HepG2 (cell line): ENCODE data around the gene OR2A25. TPM values are rescaled to one million over a fixed set of nuclear protein-coding genes. Genes with fewer than 3 reads are reported as not detected.

Experiments used
- ATAC-seq: fragments of 200-7000 bp; cut with Tn5 transposase; 3 replicates; pipeline ENCODE4 v1.9.1; 2020; ENCODE audit warnings: mild to moderate bottlenecking, moderate library complexity
- BruUV-seq: library from RNA; stranded (reverse); fragments of 400-500 nt; replicated peaks from 2 replicates; lab custom pipeline; 2021; lab: Mats Ljungman, UMichigan
- CTCF ChIA-PET: fragments of 300-600 bp; formaldehyde crosslinking; extraction: SDS; loops from one replicate; lab custom pipeline; 2021; ENCODE audit warnings: low total read pairs, inconsistent platforms, low intra/inter-chr PET ratio; lab: Yijun Ruan, JAX
- POLR2A ChIA-PET: fragments of 350-600 bp; sonication (Branson Sonifier 250); formaldehyde crosslinking; loops from one replicate; lab custom pipeline; 2020; ENCODE audit warnings: antibody characterized with exemption, inconsistent platforms; lab: Yijun Ruan, JAX
- DNase-seq: peaks from one replicate; pipeline ENCODE4 v3.0.0-alpha.2; 2015; ENCODE audit warnings: low spot score
- FAIRE-seq: peaks from 3 replicates; lab custom pipeline; 2011; peaks lifted over from hg19 to GRCh38; lab: Jason Lieb, UNC
- H2AFZ ChIP-seq: one replicate; pipeline ENCODE4 v1.6.1; 2011; ENCODE audit warnings: low read length, inconsistent platforms
- H3K27ac ChIP-seq: fragments of 300-600 bp; 3 replicates; pipeline ENCODE4 v1.8.0; 2011; ENCODE audit warnings: mixed run types, mild to moderate bottlenecking, mixed read lengths, low read length, inconsistent platforms; ENCODE audit not compliant: insufficient read depth; ENCODE audit errors: extremely low read length
- H3K27me3 ChIP-seq, 2 experiments: fragments of 200-600 bp in 1 of 2; 2 replicates in 1 of 2; 3 replicates in 1 of 2; pipeline versions ENCODE4 v1.6.0 to v1.8.0; 2011; ENCODE audit warnings: low read length in 2 of 2, mild to moderate bottlenecking in 2 of 2, moderate library complexity in 2 of 2, inconsistent platforms in 1 of 2; ENCODE audit not compliant: insufficient read depth in 2 of 2, control insufficient read depth in 1 of 2
- H3K36me3 ChIP-seq, 2 experiments: fragments of 200-600 bp in 1 of 2; replicated peaks in 1 of 2; 2 replicates in 1 of 2; 3 replicates in 1 of 2; pipeline versions ENCODE4 v1.5.1 to v1.8.0; 2011; ENCODE audit warnings: low read length in 2 of 2, inconsistent platforms in 1 of 2; ENCODE audit not compliant: insufficient read depth in 2 of 2, control insufficient read depth in 1 of 2
- H3K4me1 ChIP-seq: 2 replicates; pipeline ENCODE4 v1.5.1; 2012; ENCODE audit warnings: low read length, inconsistent platforms; ENCODE audit not compliant: insufficient read depth
- H3K4me2 ChIP-seq: 2 replicates; pipeline ENCODE4 v1.6.0; 2011; ENCODE audit warnings: low read depth, low read length, inconsistent platforms
- H3K4me3 ChIP-seq, 3 experiments: fragments of 200-600 bp in 1 of 3; sonication (generic), shearing (Covaris generic) in 1 of 3; replicated peaks in 1 of 3; 2 replicates each; pipeline ENCODE4 v1.5.1; 2011 to 2016; ENCODE audit warnings: low read length in 3 of 3, inconsistent platforms in 2 of 3, low read depth in 2 of 3, mild to moderate bottlenecking in 2 of 3, control low read depth in 1 of 3, mixed read lengths in 1 of 3; ENCODE audit not compliant: insufficient read depth in 1 of 3
- H3K79me2 ChIP-seq: one replicate; pipeline ENCODE4 v1.6.1; 2011; ENCODE audit warnings: low read length, inconsistent platforms; ENCODE audit not compliant: insufficient read depth
- H3K9ac ChIP-seq: 2 replicates; pipeline ENCODE4 v1.6.0; 2011; ENCODE audit warnings: mild to moderate bottlenecking, low read depth, low read length, inconsistent platforms; ENCODE audit not compliant: insufficient read depth
- H3K9me3 ChIP-seq: 2 replicates; pipeline ENCODE4 v1.5.1; 2012; ENCODE audit warnings: mild to moderate bottlenecking, low read length
- H4K20me1 ChIP-seq: 2 replicates; pipeline ENCODE4 v1.6.0; 2011; ENCODE audit warnings: inconsistent platforms, mild to moderate bottlenecking, low read length, moderate library complexity; ENCODE audit not compliant: insufficient read depth
- AKNA ChIP-seq: sonication (generic); formaldehyde crosslinking; IDR thresholded peaks from 2 replicates; pipeline ENCODE4 v1.4.0; 2020; ENCODE audit warnings: missing genetic modification reagents, borderline replicate concordance
- ATF1 ChIP-seq: IDR thresholded peaks from 2 replicates; pipeline ENCODE4 v1.6.1; 2016; ENCODE audit warnings: mild to moderate bottlenecking, control low read depth
- NFIC ChIP-seq: IDR thresholded peaks from 2 replicates; pipeline ENCODE4 v1.6.1; 2012; ENCODE audit warnings: mild to moderate bottlenecking, low read length, inconsistent platforms
- SRSF4 ChIP-seq: fragments of 200-400 bp; formaldehyde crosslinking; IDR thresholded peaks from one replicate; pipeline ENCODE4 v1.6.1; 2018; ENCODE audit warnings: mild to moderate bottlenecking, low read depth, low read length, moderate library complexity; ENCODE audit not compliant: poor library complexity, severe bottlenecking
- ZBTB3 ChIP-seq: sonication (generic); formaldehyde crosslinking; IDR thresholded peaks from 2 replicates; pipeline ENCODE4 v1.4.0; 2020; ENCODE audit warnings: low read depth, mild to moderate bottlenecking, moderate library complexity, missing genetic modification reagents, borderline replicate concordance
- ZFX ChIP-seq: sonication (generic); formaldehyde crosslinking; IDR thresholded peaks from 2 replicates; pipeline ENCODE4 v1.4.0; 2020; ENCODE audit warnings: mild to moderate bottlenecking, low read depth, missing genetic modification reagents, moderate library complexity
- ZNF124 ChIP-seq: sonication (generic); formaldehyde crosslinking; IDR thresholded peaks from 2 replicates; pipeline ENCODE4 v1.4.0; 2020; ENCODE audit warnings: missing genetic modification reagents
- ZNF333 ChIP-seq: sonication (generic); formaldehyde crosslinking; IDR thresholded peaks from 2 replicates; pipeline ENCODE4 v1.4.0; 2020; ENCODE audit warnings: mild to moderate bottlenecking, missing genetic modification reagents, borderline replicate concordance
- ZSCAN5A ChIP-seq: sonication (generic); formaldehyde crosslinking; IDR thresholded peaks from 2 replicates; pipeline ENCODE4 v1.8.0; 2022; ENCODE audit warnings: mild to moderate bottlenecking, missing genetic modification reagents, borderline replicate concordance
- WGBS: methylation state at CpG from one replicate; pipeline ENCODE4 v1.1.6; 2017; ENCODE audit warnings: low lambda C conversion rate; 5-methylcytosine and 5-hydroxymethylcytosine counted together
- in situ Hi-C: cut with HindIII; loops from 2 replicates; pipeline ENCODE4 v1.10.0; 2017; ENCODE audit warnings: low pct_unique_long_range_greater_than_20kb; ENCODE audit not compliant: extremely low pct_ligation_motif_present
- intact Hi-C: fragments of 100-400 bp; cut with micrococcal nuclease; formaldehyde crosslinking; loops from one replicate; pipeline ENCODE4 v1.10.0; 2022; ENCODE audit not compliant: unreplicated experiment
- polyA plus RNA-seq, 8 experiments: library from polyadenylated mRNA; depleted of rRNA in 3 of 8; stranded (reverse) in 7 of 8; unstranded in 1 of 8; fragments of >200 nt; fragmentation: Illumina TruSeq in 4 of 8; extraction: Trizol in 4 of 8; gene quantifications; 2 replicates each; pipeline versions ENCODE4 v1.2.1 to v1.2.3, GENCODE V29; 2011 to 2016; ENCODE audit warnings: low read depth in 4 of 8, missing spikeins in 1 of 8, mixed read lengths in 1 of 8; ENCODE audit not compliant: insufficient read depth in 1 of 8
- total RNA-seq, 5 experiments: library from RNA; depleted of rRNA; stranded (reverse); fragments of >200 nt; fragmentation: Illumina TruSeq; extraction: Trizol; gene quantifications; 2 replicates each; pipeline ENCODE4 v1.2.3, GENCODE V29; 2016; ENCODE audit warnings: low read depth in 1 of 5

OR2A25 gene
- total and polyA plus RNA-seq, 2 of the 13 experiments (the other 11 are each of a cell fraction or from before 2014, with no cell fraction given) = 0.07 TPM; not detected in 1

- H3K4me2 ChIP-seq = no peak overlapping the region
- H3K4me3 ChIP-seq = no peak overlapping the region
- H3K27ac ChIP-seq = no peak overlapping the region
- BruUV-seq = no TSS peak
- WGBS = 0% methylated on average over 1 of the region's 1 CpG
- DNase-seq = no peak
- no peaks in the 10 kb centered on the region for H3K36me3 ChIP-seq
- FAIRE-seq = no peak
- H3K9me3 ChIP-seq = no peaks in the 10 kb centered on the region
- intact Hi-C loops = loop anchor here (5.0 kb wide), 1 partner anchor 846 kb away; no protein-coding TSS in a partner anchor
- CTCF ChIA-PET = no interaction called here
- H3K27me3 ChIP-seq = no peaks in the 10 kb centered on the region
- H3K79me2 ChIP-seq = no peaks in the 10 kb centered on the region
- TF ChIP-seq ATF1 (CRISPR knock-in tag) (no peak), SRSF4 (no peak), NFIC (peak; percentile 11; the same call in 1 of the 2 replicates), ZFX (CRISPR knock-in tag) (no peak), ZNF333 (CRISPR knock-in tag) (no peak), ZNF124 (CRISPR knock-in tag) (no peak), AKNA (CRISPR knock-in tag) (no peak), ZBTB3 (CRISPR knock-in tag) (no peak), ZSCAN5A (CRISPR knock-in tag) (no peak)
- H3K9ac ChIP-seq = no peak overlapping the region
- POLR2A ChIA-PET = interaction anchor here (1.2 kb wide), 1 partner anchor 131 kb away, joined by 5 read pairs; the partner anchor contains the start of gene TCAF1
- no peaks in the 10 kb centered on the region for H4K20me1 ChIP-seq
- in situ Hi-C loops = no loop called here
- H3K4me1 ChIP-seq = peaks cover 10% of the 10 kb centered on the region; the same call in 1 of the 2 replicates
- no peak overlapping the region for H2AFZ ChIP-seq
- ATAC-seq = no peak
These were observed 36.5 kb upstream of the OR2A25 start for GRCh38 chr7:144032985-144033709.
